ENCODE results near the gene RPS25.
"Not testable (repeated sequence)": the region's sequence is repeated elsewhere in the genome, so short reads cannot be mapped to it uniquely, and the experiment has no call there.

RPS25 gene

DNA sequence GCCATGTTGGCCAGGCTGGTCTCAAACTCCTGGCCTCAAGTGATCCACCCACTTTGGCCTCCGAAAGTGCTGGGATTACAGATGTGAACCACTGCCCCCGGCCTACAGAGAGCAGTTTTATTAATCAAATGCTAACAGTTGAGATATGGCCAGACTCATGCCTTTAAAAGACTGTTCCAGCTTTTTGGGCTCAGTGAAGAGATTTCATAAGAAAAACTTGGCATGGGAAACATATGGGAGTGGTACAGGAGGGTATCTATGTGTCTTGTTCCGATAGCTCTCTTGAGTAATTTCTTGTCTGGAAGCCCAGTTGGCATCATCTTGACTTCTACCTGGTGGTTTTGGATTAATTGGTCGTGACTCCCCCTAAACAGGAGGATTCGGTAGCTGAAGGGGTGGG is 20.7 kb upstream of the RPS25 start:
- no peak for DNase-seq

DNA sequence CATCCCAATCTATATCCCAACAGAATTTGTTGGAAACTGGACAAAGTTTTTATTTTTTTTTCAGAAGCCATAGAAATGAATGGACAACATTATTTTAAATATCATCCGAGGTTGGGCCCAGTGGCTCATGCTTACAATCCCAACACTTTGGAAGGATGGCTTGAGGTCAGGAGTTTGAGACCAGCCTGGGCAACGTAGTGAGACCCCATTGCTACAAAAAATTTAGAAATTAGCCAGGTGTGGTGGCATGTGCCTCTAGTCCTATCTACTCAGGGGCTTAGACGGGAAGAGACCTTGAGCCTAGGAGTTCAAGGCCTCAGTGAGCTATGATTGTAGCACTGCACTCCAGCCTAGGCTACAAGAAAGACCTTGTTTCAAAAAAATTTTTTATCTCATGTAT is 16.7 kb upstream of the RPS25 start:
- DNase-seq, result no peak

DNA sequence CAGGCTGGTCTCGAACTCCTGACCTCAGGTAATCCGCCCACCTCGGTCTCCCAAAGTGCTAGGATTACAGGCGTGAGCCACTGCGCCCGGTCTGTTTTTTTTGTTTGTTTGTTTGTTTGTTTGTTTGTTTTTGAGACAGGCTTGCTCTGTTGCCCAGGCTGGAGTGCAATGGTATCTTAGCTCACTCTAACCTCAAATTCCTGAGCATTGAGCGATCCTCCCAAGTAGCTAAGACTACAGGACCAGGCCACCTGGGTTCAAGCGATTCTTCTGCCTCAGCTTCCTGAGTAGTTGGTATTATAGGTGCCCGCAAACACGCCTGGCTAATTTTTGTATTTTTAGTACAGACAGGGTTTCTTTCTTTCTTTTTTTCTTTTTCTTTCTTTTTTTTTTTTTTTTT is 15.3 kb upstream of the RPS25 start:
- not testable (repeated sequence) for DNase-seq

DNA sequence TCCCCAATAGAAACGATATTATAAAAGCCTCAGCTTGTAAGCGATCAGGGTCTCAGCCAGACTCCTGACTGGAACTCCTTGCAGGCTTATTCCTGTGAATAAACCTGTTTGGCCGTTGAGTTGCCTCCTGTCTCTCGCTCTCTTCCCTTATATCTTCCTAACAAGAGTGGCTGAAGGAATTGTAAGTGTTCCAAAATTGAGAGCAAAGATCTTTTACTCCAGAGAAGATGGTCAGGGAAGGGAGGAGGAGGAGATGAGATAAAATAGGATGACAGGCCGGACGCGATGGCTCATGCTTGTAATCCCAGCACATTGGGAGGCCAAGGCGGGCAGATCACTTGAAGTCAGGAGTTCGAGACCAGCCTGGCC is 13.8 kb upstream of the RPS25 start:
- DNase-seq, result no peak

DNA sequence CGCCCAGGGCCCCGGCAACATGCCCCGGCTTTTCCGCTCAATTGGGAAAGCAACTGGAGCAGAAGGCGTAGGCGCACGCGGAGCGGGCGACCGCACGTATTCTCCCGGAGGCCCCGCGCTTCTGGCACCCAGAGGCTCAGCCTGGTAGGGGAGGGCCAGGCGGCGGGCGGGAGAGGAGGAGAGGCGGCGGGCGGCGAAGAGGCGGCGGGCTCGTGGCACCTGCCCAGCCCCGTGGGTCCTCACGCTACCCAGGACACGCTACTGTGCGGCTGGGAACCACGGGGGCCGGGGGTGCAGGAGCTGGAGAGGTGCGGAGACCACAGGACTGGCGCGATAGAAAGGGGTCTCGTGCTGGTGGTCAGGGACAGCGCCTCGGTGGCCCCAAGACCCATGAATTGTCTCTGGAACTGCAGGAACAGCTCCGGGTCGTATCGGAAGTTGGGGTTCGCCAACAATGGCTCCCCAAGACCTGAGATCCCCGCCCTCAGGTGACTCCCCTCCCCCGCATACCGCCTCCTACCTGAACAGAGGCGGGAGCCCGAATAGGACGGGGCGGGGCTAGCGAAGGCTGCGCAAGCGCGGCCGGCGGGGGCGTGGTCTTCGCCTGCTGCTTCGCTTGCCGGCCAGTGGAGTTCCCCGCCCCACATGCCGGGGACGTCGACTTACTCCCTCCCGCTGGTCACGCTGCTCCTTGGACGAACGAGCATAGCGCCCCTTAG is 12.3 kb upstream of the RPS25 start, which contains the start of gene SLC37A4:
TSS of gene SLC37A4 (minus strand) at position 549 of the 719 bp plus-strand sequence.
- peak; percentile 54 for DNase-seq

DNA sequence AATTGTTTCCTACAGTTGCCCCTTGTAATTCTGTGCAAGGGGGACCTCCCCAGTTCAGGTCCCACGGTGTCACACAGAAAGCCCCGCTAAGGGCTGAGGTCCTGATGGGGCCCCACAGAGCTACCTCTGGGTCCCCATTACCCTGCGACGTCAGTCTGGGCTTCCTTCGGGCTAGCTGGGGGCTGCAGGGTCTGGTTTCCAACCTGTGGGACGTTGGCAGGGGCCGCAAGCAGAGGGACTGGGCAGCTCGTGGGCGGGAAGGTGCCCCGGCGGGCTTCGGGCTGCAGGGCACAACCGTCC is 11.8 kb upstream of the RPS25 start:
- no peak for DNase-seq

DNA sequence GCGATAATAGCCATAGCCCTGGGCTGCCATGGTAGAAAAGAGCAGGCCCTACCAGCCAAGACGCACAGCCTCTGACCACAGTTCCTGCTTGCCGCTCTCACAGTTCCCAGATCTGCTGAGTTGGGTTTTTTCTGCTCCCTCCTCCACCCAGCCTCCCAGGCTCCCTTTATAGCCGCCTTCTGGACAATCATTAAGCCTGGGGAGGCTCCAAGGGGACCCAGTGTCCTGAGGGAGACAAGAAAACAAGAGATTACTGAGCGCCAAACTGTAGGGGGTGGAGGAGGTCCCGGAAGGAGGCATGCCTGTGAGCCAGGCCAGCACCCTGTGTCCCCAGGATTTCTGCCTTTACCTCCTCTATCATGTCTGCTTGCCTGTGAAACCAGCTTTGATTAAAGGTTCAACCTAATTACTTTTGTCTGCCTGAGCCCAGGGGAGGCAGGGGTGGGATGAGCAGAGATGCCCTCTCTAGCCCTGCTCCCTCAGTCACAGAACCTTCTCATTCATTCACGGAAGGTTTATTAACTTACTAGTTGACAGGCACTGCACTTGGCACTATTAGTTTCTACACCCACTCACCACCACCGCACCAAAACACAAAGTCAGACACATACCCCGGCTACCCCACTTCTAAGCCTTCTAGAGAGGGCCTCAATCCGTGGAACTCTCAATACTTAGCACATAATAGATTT is 11.3 kb upstream of the RPS25 start:
- no peak for DNase-seq

DNA sequence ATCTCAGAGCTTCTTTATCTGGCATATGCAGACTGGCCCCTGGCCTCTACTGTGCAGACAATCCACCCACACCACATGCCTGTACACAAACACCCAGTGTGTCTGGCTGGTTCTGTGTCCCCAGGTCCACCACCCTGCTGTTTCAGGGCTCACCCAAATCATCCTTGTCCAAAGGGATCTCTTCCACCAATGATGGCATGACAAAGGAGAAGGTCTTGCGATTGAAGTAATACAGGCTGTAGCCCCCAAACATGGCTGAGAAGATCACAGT is 10.9 kb upstream of the RPS25 start:
- DNase-seq, result no peak

DNA sequence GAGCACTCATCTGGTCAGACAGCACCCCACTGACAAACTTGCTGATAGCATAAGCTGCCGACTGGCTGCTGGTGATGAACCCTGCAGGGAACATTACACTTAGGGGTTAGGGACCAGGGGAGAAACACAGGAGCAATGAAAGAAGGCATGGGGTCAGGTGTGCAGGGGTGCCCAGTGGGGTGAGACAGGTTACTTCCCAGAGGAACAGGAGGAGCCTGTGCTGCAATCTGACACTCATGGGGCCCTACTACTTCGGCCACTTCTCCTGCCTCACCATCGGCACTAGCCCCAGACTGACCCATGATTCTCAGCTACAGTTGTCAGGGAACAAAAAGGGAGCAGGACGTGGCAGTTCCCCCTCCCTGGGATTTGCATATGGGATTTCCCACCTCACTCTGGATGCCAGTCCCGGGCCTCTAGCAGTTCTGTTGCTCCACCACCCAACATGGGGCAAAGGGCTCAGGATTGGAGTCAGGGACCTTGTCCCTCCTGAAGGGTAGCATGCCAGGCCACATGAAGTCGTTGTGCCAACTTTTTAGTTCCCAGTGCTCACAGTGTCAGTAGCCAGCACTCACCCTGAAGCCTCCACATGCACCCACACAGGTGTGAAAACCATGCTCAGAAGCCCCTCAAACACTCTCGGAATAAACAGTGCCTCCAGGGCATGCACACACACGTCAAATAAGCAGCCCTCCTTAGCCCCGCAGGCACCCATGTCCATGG is 10.4 kb upstream of the RPS25 start:
- DNase-seq, result no peak

DNA sequence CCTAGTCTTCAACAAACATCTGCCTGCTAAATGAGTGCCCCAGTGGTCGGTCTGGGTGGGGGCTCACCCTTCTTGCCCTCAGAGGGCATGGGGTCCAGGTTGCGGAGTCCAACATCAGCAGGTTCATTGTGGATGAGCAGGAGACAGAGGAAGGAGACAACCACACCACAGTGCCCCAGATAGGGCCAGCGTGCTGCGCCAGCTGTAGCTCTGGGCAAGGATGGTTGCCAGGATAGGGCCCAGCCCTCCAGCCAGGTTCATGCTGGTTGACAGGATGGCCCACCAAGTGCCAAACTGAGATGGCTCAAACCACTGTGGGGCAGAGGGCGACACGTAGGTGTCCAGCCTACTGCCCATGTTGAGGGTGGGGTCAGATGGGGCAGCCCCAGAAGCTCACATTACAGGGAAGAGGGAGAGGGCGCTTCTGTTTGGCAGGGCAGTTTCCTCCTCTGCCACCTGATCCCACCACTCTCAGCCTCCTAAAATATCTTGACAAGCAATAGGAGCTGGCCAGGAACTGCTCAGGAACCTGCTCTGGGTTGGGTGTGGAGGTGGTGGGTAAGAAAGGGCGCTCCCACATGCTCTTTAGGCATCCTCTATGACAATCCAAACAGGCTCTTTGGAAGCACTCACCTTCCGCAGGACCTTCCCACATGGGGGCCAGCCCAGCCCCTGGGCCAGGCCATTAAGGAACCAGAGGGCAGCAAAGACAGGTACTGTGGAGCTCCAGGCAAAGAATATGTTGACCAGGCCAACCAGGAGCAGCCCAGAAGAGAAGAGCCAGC is 9.6 kb upstream of the RPS25 start:
- DNase-seq, result no peak

DNA sequence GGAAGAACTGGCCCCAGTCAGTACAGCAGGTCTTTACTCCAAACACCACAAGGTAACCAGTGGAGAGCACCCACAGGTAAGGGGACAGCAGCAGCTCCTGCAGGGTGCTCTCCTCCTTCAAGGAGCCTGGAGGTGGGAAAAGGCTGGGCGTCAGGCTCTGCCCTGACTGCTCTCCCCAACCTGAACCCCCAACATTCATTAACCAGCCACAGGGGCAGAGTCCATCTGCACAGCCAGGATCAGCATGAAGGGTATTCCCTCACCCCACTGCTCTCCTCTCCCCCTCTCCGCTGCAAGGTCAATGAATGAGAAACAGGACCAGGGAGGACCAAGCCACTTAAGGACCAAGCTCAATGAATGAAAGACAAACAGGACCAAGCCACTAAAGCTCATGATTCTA is 8.8 kb upstream of the RPS25 start:
- no peak for DNase-seq

DNA sequence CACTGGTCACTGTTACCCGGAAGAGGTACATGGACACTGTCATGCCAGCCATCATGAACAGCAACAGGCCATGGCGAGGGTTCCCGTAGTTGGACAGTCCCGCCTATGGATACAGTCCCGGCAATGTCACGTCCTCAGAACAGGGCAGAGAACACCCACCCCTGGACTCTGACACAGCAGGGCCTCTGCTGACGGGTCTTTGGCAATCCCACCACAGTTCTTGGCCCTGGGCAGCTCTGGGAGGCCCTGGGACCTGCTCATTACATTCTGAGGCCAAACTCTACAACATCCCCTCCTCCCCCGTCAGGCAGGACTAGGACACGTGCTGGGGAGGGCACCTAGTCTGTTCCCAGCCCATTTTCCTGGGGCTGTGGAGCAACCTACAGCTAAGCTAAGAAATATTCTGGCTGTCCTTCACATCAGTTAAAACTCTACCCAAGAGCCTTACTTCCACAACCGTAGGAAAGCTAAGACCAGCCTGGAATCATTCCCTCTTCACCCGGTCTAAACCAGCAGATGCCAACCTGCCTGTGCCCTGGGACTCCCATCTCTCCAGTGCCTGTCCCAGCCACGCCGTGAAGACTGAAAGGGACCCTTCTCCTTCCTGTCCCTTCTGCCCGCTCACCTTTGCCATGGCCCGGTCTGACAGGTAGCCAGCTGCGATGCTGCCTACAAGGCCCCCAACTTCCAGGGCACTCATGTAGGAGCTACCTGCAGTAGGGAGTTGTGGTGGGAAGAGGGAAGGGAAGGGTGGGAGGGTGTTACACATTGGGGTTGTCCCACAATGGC is 8.0 kb upstream of the RPS25 start:
- no peak for DNase-seq

DNA sequence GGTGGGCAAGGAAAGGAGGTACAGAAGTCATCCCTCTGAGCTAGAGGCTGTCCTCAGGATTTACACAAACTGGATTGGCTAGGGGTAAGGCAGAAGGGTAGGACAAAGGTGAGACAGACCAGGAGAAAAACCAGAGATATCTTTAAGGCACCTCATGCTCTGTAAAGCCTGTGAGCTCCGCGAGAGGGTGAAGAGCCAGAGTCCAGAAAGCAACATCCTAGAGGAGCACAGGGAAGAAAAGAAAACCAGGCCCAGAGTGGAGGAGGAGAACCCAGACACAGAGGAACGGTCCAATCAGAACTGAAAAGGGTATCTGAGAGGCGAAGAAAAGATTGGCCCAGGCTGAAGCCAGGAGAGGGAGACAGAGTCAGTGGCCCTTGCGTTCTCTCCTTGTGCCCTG is 7.4 kb upstream of the RPS25 start:
- DNase-seq, result no peak

DNA sequence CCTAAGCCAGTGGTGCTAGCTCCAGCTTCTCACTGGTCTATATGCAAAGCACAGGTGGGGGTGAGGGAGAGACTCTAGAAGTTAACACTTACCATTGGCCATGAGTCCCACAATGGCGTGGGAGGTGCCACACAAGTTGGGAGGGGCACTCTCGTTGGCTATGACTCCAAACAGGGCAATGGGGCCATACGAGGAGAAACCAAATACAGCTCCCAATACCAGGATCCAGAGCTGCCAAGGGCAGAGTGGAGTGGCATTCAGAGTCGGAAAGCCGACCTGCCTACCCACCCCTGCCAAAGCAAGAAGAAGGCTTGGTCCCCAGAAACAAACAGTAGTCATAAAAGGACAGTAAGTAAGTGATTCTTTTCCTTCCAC is 6.9 kb upstream of the RPS25 start:
- no peak for DNase-seq

DNA sequence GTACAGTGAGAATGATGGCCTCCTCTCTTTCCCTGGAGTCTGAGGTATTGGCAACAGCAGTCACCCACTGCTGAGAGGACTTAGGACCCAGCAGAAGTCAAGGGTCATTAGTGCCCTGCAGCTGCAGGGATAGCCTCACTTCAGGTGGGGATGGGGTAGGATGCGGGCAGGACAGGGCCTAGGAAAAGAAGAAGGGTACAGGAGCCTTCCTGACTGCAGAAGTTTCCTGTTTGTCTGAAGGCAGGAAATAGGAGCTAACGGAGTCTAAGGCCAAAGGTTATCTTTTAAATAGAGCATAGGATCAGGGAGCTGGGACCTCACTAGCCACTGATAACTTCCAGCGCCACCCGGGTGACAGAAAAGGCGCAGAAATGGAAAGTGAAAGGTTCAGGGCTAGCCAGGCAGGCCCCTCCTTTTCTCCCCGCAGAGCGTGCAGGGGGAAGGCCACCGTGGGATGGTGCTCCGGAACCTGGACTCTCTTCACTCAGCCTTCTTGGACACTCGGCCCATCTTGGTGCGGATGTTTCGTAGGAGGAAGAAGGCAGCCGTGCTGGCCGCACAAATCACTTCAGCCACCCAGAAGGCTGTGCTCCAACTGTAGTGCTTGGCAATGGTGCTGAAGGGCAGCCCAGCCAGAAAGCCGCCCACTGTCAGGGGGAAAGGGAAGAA is 6.4 kb upstream of the RPS25 start:
- no peak for DNase-seq

DNA sequence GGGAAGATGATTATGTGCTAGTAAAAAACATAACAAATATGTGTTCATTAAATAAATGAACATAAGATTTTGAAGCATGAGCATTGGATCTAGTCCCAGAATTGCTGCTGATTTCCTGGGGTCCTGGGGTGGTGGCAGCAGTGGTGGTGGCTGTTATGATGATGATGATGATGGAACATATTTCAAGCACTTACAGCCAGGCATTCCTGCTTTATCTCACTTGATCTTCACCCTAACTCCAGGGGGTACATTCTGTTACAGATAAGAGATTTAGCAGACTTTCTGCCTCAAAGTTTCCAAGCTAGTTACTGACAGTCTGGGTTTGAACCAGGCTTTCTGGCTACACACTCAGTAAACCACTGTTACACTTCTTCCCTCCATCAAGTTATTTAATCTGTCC is 5.6 kb upstream of the RPS25 start:
- no peak for DNase-seq

DNA sequence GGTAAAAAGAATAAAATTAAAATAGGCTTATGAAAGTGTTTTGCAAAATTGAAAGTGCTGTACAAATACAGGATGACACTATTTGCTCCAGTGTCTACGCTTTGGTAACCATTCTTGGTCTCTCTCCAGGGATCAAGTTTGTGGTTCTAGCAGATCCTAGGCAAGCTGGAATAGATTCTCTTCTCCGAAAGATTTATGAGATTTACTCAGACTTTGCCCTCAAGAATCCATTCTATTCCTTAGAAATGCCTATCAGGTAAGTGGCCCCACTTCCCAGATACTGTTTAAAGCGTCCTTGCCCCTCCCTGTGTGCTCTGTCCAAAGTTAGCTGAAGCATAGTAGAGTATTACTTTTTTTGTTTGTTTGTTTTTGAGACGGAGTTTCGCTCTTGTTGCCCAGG is 3.5 kb upstream of the RPS25 start:
- DNase-seq, result no peak

DNA sequence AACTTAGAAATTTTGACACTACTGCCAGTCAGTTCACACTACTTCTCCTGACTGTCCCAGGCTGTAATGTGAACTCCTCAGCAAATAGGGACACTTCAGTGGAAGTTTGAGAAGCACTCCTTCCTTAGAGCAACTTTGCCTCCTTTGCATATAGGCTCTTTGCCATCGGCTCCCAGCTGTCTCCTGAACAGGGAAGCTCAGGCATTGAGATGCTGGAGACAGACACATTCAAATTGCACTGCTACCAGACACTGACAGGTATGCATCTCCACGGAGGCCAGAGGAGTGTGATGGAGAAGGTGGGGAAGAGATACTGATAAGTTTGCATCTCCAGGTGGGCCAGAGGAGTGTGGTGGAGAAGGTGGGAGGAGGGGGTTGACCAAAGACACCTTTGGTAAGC is 1.9 kb upstream of the RPS25 start:
- DNase-seq, result no peak

DNA sequence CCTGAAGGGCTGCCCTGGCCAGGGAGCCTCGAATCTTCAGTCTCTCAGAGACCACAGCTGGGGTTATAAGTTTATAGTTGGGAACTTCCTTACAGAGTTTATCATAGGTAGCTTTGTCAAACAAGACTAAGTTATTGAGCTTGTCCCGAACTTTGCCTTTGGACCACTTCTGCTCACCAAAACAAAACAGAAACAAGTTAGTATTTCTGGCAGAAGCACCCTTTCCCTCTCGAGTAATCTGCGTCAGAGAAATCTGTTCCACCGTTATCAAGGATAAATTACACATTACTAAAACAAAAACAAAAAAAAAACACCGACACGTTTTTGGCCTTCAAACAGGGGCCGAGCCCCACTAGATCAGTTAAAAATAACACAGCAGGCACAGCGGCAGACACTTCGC is 766 bp downstream of the RPS25 start:
- DNase-seq, result not testable (repeated sequence)

DNA sequence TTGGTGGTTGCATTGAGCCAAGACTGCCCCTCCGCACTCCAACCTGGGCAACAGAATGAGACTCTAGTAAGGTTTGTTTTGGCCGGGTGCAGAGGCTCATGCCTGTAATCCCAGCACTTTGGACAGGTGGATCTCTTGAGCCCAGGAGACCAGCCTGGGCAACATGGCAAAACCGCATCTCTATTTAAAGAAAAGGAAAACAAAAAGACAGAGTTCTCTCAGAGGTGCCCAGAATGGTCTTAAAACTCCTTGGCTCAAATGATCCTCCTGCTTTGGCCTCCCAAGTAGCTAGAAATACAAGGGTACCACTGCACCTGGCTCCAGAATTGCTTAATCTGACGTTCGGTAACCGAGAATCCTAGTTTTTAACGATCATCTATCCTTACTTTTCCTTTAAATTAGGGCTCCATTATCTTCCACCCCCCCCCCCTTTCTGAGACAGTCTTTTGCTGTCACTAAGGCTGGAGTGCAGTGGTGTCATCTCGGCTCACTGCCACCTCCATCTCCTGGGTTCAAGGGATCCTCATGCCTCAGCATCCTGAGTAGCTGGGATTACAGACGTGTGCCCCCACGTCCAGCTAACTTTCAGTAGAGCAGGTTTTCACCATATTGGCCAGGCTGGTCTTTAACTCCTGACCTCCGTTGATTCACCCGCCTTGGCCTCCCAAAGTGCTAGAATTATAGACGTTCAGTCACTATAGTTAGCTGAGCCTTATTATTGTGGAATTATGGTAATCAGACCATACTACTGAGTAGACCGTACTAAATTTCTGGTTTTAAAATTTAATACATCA is 1.7 kb downstream of the RPS25 start:
- DNase-seq, result no peak

DNA sequence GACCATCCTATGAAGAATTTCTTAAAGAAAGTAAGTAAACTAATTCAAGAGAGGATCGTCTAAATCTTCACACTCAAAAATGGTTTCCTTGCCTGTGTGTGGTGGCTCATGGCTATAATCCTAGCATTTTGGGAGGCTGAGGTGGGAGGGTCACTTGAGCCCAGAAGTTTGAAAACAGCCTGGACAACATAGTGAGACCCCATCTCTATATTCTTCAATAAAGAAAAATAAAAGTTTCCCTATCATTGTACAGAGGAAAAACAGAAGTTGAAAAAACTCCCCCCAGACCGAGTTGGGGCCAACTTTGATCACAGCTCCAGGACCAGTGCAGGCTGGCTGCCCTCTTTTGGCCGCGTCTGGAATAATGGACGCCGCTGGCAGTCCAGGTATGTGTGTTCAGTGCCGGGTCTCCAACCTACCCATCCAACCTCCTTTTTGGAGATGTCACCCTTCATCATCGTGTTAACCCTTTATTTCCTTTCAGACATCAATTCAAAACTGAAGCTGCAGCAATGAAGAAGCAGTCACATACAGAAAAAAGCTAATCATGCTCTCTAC is 3.0 kb downstream of the RPS25 start:
- no peak for DNase-seq
